PC-9 (cell line): ENCODE results near the gene PLA2G7.

Experiments
- CTCF ChIP-seq: fragments of 200-600 bp; sonication (generic); conservative IDR thresholded peaks from 2 replicates; pipeline ENCODE4 v1.6.1; 2017; ENCODE audit warnings: mixed run types, antibody characterized with exemption, mild to moderate bottlenecking, moderate library complexity
- EZH2 ChIP-seq: fragments of 200-600 bp; sonication (generic); IDR thresholded peaks from 2 replicates; pipeline ENCODE4 v1.8.0; 2017; ENCODE audit warnings: antibody characterized with exemption, low read depth

GRCh38 chr6:46741910-46742309 is 6.7 kb upstream of the PLA2G7 start:
- no peak for TF ChIP-seq CTCF
- TF ChIP-seq EZH2 = no peak
